Ureter (tissue), 1 donor: ENCODE results near the gene PBX4. TPM values are rescaled to one million over a fixed set of nuclear protein-coding genes. Genes with fewer than 3 reads are reported as not detected.

Experiments
- DNase-seq: peaks from one replicate; pipeline ENCODE4 v3.0.0-alpha.2; 2020; ENCODE audit warnings: low spot score
- total RNA-seq: library from RNA; stranded (reverse); gene quantifications from one replicate; pipeline ENCODE4 v1.2.4, GENCODE V29; 2023
- donor health status: DM: yes; HTN: yes; CAD: no.

The PBX4 gene
- total RNA-seq, 1 donor from 2014 or later, result 12.7 TPM

DNA sequence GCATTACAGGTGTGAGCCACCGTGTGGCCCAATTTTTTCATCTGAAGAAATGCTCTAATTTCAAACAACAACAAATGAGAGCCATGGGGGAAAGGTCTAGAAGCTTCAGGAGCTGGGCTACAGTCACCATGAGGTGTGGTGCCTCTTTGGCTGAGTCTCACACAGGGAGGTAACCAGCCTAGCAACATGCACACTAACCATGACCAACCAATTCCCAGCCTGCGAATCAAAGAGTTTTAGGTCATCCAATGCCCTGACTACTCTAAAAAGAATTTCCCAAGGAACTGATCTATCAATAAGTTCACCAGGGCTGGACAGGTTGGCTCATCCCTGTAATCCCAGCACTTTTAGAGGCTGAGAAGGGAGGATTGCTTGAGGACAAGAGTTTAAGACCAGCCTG lies 29.9 kb downstream of the PBX4 start:
- no peak for DNase-seq

DNA sequence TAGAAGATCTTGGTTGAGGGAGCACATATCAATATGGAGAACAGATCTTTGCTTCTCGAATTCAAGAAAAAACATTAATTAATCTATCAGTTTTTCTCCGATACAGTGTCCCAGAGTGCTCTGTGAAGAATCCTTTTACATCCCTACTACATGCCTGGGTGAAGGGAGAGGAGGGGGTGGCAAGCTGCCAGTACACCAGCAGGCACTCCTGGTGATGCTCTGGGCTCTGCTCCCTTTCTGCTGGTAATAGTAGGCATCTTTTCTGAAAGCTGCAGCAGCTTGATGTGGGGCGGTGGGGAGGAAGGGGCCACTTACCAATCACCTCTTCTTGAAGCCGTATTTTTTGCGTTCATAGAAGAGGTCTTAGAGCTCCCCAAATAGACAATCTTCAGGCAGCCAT lies 30.7 kb downstream of the PBX4 start:
- DNase-seq, result no peak

DNA sequence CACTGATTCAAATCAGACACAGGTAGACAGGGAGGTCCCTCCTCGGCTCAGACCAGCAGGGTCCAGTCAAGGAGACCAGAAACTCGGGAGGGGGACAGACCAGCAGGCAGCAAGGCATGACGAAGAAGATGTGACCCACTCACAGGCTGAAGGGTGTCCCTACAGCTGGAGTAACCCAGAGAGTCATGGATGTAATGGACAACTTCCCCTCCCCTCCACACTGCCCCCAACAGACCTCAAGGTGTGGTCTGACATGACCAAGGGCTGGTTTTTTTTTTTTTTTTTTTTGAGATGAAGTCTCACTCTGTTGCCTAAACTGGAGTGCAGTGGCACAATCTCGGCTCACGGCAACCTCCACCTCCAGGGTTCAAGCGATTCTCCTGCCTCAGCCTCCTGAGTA lies 34.1 kb downstream of the PBX4 start:
- no peak for DNase-seq

DNA sequence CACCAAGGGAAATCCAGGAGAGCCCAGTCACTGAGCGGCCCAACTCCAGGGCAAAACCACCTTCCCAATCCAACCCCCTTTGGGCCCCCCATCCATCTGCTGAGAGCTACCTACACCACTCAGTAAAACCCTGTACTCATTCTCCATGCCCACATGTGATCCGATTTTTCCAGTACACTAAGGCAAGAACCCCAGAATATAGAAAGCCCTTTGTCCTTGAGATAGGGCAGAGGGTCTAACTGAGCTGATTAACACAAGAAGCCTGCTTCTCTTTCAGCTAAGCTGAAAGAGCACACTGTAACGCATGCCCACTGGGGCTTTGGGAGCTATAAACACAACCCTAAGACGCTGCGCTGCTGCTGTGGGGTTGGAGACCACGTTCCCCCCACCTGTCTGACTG lies 36.0 kb downstream of the PBX4 start:
- DNase-seq, result no peak

DNA sequence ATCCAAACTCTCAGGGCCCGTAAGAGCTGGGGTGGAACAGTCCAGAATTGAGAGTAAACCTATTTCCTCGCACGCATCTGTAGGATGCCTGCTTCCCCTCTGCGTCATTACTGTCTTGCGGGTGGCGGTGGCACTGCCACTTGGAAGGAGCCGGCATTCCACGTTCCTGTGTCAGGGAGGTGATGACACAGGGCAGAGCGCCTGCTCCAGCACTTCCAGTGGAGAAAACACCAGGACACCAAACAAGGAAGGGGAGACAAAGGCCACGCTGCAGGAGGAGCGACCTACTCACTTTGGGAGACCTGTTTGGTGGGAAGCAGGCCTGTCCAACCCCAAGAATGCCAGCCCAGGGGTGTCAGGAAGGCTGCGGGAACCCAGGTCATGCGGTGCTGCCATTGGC lies 37.1 kb downstream of the PBX4 start:
- DNase-seq, result no peak

DNA sequence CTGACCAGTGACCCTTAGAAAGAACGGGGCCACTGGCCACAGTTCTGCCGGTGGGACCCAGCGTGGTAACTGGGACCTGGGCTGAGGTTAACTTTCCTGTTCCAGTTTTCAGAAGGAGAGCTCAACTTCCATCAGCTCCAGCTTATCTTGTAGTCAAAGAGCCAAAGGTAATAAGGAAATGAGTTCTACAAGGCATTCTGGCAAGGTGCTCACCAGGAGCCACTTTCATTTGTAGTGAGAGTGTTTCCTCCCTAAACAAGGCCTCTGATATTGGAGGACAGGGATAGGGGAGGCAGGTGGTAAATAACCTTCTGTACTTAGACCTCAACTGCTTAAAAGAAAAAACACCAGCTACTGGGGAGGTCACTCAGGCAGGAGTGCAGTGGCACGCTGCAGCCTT lies 38.1 kb downstream of the PBX4 start:
- no peak for DNase-seq

DNA sequence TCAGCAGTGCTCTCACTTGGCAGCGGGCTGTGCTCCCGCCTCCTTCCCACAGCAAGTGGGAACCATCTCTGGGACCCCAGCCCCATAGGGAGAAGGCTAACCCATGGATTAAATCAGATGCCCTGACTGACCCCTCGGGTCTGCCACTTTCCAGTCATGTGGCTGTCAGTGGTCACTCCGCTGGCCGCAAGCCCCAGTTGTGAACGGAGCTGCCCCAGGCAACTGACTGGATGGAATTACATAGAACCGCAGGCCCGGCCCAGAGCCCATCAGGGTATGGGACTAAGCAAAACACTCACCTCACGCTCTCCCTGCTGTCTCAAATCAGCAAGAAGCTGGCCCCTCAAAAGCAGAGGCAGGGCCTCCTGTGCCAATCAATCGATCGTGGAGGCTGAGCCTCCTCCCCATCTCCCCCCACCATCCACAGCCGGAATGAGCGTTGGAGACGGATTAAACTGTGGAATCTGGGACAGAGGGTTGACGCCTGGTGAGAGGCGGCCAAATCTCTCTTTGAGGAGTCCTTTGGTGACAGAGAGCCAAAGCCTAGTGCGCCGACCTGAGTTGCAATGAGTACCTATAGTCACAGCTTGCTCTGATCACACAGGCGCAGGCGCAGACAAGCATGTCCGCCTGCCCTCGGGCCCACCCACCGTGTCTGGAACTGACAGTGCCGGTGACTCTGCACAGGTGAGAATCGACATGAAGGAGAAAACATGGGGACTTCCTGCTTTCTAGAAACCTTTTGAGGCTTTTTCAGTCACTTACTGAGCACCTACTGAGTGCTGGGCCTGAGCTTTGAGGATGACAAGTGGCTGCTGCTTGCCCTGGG lies 38.7 kb downstream of the PBX4 start:
- DNase-seq, result no peak

DNA sequence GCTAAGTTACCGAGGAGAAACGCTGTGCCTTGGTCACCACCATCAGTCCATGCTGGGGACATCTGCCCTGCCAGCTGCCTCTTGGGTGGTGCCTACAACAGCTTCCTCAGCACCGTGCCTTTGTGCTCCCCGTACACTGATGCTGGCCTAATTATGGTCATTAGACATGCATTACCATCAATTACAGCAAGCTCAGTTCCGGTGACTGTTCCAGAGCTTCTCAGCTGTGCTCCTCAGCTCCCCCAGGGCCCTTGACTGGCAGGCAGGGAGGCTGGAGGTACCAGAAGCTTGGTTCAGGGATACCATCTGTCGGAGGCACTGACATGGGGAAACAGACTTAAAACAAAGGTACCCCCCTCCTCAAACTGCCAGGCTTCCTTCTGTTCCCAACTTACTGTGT lies 40.2 kb downstream of the PBX4 start:
- DNase-seq, result no peak

DNA sequence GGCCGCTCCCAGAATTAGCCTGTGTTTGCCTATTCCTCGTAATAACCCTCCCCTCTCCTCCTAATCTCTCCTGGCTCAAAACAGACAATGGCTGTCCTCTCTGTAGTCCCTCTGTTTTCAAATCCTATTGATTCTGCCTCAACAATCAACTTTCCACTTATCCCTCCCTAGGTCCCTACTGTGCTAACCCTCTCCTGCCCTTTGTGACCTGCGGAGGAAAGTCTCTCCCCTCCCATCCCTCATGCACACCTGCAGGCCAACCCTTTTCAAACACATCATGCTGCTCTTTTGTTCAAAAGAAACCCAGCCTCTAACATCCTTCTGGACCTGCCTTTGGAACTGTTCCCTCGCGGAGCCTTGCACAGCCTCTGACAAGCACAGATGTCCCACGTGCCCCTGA lies 43.1 kb downstream of the PBX4 start:
- DNase-seq, result no peak

DNA sequence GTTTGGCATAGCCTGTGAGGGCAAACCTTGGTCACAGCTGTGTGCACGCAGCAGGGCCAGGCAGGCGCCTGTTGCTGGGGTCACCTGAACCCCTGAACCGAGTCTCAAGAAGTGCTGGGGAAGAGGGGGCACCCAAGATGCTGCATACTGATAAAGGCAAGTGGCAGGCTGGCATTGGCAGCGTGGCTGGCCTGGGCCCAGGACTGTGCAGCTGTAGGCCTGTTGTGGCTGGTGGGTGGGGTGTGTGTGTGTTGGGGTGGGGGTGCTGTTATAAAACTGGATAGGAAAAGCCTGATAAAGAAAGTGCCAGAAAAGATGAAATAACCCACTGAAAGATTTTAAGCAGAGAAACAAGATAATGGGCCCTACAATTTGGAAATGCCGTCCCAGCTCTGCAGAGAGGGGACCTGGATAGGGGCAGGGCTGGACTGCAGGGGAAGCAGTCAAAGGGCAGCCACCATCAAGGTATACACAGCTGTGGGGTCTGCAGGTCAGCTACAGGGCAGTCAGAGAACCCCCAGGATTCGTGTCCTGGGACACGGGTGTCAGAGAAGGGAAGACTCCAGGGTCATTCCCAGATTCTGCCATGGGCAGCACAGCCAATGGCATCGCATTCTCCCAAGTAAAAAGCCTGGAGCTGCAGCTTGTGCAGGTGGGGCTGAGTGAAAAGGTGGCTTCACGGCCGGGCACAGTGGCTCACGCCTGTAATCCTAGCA lies 47.3 kb downstream of the PBX4 start:
- DNase-seq, result no peak

DNA sequence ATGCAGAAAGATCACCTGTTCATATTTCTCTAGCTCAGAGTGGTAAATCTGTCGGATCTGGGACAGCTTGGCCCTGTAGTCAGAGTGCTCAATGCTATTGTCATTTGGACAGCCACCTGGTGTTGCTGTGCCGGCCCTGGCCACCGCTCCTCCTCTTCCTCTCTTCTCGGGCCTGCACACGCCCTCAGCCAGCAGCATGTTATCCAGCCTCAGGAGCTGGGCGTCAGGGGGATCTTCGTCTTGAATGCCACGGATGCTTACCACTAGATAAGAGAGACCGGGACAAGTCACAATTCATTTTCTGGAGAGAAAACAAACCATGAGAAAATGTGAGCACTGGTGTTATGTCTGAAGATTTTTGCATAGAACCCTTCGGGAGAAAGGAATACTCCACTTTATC lies 47.9 kb downstream of the PBX4 start:
- DNase-seq, result no peak

DNA sequence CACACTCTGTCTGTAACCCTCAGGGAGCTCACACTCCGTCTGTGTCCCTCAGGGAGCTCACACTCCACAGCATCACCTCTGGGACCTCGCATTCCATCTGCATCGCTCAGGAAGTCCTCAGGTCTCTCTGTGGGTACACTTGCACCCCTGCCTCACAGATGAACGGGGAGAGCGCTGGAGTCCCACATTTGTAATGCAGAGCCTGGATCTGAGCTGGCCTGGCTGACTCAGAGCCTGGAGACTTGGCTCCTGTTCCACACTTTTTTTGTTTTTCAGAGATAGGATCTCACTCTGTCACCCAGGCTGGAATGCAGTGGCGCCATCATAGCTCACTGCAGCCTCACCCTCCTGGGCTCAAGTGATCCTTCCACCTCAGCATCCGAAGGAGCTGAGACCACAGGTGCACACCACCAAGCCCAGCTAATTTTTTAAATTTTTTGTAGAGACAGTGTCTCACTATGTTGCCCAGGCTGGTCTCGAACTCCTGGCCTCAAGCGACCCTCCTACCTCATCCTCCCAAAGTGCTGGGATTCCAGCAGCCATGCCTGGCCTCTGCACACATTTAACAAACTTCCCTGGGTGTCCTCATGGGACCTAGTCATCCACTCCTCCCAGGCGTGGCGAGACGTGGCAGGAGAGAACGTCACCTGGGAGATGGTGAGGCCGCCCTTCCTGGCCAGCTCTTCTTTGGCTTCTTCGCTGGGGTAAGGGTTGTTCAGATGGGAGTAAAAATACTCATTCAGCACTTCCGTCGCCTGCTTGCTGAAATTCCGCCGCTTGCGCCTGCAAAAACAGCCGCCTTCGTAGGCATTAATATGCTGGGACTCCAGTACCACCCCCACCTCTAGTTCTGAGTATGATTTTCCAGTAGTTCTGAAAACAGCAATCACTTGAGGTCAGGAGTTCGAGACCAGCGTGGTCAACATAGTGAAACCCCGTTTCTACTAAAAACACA lies 49.4 kb downstream of the PBX4 start:
- no peak for DNase-seq

DNA sequence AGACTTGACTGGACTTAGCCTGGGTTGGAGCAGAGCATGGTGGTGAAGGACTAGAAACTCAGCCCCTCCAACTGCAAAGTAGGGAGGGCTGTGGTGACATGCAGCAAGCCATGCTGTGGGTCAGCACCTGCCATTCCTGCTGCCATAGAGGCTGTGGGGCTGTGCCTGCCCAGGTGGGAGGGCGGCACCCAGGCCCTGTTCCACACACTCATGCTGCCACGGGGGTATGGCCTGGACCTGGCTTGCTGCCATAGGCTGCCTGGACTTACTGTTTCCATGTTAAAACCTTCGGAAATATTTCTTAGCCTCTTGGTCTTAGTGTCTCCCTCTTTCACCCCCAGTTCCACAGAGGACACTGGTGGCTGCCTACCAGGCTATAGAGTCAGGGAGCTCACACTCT lies 51.1 kb downstream of the PBX4 start:
- no peak for DNase-seq

DNA sequence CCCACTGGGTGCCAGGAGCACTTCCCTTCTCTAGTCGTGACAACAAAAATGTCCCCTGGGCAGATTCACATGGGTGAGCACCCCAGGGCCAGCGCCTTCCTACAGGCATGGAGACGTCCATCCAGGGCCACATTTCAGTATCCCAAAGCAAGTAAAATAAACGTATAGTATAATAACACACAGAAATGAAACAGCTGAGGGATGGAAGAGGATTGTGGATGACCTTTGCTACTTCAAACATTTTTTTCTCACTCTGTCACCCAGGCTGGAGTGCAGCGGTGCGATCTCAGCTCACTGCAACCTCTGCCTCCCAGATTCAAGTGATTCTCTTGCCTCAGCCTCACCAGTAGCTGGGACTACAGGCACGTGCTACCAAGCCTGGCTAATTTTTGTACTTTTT lies 52.2 kb downstream of the PBX4 start:
- no peak for DNase-seq

DNA sequence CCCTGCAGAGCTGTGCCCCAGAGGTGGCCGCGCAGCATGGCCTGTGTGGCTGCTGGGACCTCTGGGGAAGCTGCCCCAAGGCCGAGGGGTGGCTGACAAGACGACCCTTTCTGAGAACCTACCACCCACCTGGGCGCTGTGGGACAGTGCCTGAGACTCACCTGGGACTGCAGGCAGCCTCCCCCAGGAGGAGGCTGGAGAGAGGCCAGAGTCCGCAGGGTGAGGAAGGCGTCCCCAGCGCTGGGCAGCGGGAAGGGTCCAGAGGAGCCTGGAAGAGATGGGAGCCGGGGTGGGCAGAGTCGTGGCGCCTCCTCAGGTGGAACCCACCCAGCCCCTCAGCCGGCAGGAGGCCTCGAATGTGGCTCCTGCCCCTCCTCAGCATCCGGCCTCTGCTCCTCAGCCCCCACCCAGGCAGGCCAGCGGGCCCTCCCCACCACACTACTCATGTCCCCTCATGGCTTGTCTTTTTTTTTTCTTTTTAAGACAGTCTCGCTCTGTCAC lies 55.1 kb downstream of the PBX4 start:
- no peak for DNase-seq

DNA sequence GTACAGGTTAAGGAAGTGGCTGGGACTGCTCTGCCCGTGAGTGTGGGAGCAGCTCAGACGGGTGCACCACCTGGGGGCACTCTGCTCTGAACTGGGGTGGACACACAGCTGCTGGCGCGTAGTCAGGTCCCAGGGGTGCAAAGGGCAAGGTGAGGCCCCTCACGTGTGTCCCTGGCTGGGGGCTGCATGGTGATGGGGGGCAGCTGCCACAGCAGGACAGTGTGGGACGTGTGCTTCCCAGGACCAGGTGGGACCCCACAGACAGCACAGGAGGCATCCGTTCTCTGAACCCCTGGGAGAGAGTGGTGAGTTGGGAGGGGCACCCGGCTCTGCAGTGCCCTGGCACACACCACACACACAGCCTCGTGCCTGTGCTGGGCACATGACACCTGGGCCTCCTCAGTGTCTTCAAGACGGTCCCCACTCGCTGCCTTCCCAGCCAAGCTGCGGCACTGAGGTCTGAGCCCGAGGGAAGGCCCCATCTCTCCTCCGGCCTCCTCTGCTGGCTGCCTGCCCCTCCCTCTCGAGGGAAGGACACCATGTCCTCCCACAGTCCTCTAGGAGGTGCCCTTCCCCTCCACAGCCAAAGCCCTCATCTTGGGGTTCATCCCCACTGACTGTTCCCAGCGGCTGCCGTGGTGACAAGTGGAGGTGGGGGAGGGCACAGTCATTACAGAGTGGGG lies 55.7 kb downstream of the PBX4 start:
- DNase-seq, result no peak

DNA sequence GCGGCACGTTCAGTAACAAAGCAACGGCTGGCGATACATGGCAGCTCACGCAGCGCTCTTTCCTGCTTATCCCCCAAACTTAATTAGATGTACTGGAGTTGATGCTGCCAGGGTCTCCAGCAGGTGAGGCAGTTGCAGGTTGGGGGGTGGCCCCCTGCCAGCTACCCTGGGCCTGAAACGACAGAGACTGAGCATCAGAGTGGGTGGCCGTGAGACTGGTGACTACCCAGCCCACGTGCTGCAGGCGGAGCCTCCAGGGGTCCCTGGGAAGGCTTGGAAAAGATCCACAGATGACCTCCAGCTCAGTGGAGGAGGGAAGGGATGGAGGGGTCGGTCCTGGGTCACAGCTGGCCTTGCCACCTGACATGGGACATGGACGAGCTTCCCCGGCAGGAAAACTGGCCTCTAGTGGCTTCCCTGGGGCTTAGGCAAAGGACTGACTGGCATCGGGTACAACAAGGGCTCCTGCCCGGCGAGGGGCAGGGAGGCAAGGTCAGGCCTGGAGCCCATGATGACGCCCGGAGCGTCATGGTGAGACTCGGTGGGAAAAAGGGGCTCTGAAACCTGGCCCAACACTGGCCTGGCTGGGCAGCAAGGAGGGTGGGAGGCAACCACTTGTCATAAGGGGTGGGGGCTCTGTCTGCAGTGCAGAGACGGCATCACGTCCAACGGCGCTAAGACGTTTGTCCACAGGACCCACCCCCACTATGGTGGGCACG lies 56.4 kb downstream of the PBX4 start:
- no peak for DNase-seq

DNA sequence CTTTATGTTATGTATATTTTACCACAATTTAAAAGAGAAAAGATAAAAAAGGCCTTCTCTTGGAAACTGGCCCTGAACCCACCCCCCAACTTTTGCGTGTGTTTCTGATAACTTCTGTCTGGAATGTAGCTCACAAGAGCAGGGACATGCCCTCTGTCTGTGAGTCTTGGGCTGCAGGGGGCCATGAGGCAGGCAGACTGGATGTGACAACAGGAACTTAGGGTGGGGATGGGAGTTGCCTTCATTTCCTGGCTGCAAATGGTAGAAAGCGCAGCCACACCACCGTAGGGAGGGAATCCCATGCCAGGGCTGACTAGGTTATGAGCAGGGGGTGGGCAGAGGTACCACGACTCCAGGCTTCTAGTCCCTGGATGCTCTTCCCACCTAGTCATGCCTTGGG lies 58.6 kb downstream of the PBX4 start:
- no peak for DNase-seq

DNA sequence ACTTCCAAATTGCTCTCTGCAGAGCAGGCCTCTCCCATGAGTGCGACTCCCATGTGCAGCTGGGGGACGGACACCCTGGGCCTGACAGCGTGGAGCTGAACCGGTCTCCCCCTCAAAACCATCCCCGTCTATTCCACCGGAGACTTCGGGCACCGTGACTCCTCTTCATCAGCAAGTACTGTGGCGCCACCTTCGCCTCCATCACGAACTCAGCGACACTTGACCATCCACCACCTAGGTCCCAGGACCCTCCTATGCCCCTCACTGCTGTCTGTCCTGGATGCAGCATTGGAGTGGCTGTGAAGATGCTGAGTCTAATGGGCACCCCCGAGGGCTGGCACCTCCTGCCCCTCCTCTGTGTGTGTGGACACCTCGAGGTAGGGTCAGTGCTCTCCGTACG lies 59.9 kb downstream of the PBX4 start:
- no peak for DNase-seq

DNA sequence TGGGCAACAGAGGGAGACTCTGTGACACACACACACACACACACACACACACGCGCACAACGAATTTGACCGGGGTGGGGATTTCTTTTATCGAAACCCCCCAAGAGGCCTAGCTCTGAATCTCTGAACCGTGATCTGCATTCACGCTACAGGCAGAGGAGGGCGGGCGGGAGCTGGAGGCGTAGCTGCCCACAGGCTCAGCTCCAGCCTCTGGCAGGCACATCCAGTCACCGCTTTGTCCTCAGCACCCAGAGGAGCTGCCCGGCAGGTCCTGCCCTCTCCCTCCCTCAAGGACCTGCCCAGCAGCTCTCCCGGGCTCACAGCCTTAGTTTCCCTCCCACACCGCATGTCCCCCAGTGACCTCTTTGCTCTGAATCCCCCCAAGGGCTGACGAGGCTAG lies 60.4 kb downstream of the PBX4 start:
- no peak for DNase-seq
